Measurements from ENCODE around the gene PTPN7. TPM values are rescaled to one million over a fixed set of nuclear protein-coding genes. Genes with fewer than 3 reads are reported as not detected.

Gene PTPN7
- total RNA-seq, 1 donor from 2014 or later = not detected

DNA sequence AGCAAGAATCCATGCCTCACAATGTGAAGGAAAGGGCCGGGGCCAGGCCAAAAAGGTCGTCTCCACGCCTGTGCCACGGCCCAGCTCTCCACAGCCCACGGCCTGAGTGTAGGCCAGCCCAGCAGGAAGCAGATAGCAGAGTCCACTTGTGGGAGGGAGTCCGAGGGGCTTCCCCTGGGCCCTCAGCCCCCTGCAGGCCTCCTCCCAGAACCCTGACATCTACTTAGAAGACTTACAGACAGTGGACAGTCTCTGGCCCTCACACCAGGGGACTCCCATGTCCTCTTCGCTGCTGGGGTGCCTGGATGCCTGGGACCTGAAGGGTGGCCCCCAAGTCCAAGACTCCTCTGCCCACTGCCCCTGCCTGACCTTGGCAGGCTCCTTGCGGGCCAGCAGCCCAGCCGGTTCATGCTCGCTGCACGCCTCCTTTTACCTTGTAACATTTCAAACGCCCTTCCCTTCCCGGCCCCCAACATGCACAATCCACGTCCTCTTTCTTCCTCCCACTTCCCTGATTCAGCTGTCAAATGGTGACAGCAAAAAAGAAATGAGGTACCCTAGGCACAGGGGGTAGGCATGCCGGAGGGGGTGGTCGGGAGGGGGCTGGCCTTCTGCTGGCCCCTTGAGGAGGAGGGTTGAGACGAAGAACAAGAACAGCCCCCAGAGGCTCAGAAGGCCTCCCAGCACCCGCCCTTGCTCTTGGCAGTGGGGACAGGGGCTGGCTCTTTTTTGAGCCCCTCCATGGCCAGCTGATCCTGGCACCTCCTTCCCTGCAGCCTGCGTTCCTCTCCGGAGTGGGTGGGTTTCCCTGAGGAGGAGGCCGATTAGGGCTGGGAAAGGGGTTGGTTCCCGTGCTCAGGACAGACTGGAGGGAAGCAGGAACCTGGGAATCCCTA, 997 bp upstream of the PTPN7 start:
- no peaks in the 10 kb centered on the region for H3K36me3 Mint-ChIP-seq
- Histone ChIP-seq H3K79me2 (ENCODE audit: low read depth) (no peaks in the 10 kb centered on the region), H3F3A (ENCODE audit: low read depth) (no peaks in the 10 kb centered on the region), H3K9me3 (ENCODE audit: low read depth) (no peaks in the 10 kb centered on the region), H3K27ac (no peak overlapping the region), H3K4me3 (no peak overlapping the region), H3K4me1 (peaks cover 11% of the 10 kb centered on the region), H3K4me2 (no peak overlapping the region), H4K20me1 (ENCODE audit: low read depth) (no peaks in the 10 kb centered on the region), H2AFZ (replicated peaks) (no peak overlapping the region), H3K36me3 (no peaks in the 10 kb centered on the region), H3K27me3 (no peaks in the 10 kb centered on the region), H3K9ac (no peak overlapping the region)
- peaks cover 2% of the 10 kb centered on the region for H3K27me3 Mint-ChIP-seq (ENCODE audit: insufficient read depth, low read depth)
- H3K9me3 Mint-ChIP-seq = no peaks in the 10 kb centered on the region
- peaks cover 23% of the 10 kb centered on the region for H3K4me1 Mint-ChIP-seq
- TF ChIP-seq EZH2 (IDR thresholded peaks at IDR 0.05) (no peak), EZH2phosphoT487 (IDR thresholded peaks at IDR 0.05) (no peak)
- TF ChIP-seq, protein P1, sequence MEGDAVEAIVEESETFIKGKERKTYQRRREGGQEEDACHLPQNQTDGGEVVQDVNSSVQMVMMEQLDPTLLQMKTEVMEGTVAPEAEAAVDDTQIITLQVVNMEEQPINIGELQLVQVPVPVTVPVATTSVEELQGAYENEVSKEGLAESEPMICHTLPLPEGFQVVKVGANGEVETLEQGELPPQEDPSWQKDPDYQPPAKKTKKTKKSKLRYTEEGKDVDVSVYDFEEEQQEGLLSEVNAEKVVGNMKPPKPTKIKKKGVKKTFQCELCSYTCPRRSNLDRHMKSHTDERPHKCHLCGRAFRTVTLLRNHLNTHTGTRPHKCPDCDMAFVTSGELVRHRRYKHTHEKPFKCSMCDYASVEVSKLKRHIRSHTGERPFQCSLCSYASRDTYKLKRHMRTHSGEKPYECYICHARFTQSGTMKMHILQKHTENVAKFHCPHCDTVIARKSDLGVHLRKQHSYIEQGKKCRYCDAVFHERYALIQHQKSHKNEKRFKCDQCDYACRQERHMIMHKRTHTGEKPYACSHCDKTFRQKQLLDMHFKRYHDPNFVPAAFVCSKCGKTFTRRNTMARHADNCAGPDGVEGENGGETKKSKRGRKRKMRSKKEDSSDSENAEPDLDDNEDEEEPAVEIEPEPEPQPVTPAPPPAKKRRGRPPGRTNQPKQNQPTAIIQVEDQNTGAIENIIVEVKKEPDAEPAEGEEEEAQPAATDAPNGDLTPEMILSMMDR (IDR thresholded peaks at IDR 0.05) = no peak
- no peak for DNase-seq (ENCODE audit: low spot score)
- peak overlapping the region; percentile 60 for H3K27ac Mint-ChIP-seq
- no peak overlapping the region for H3K4me3 Mint-ChIP-seq

GRCh38 chr1:202159534-202160371, 649 bp downstream of the PTPN7 start:
- H3K9me3 ChIP-seq (ENCODE audit: low read depth) = no peaks in the 10 kb centered on the region
- H3K27me3 ChIP-seq = no peaks in the 10 kb centered on the region
- no peak overlapping the region for H3K4me3 ChIP-seq
- Mint-ChIP-seq H3K9me3 (no peaks in the 10 kb centered on the region), H3K4me3 (no peak overlapping the region), H3K4me1 (peaks cover 28% of the 10 kb centered on the region), H3K36me3 (no peaks in the 10 kb centered on the region), H3K27me3 (ENCODE audit: insufficient read depth, low read depth) (peaks cover 2% of the 10 kb centered on the region), H3K27ac (peak overlapping the region; percentile 24)
- no peak for DNase-seq (ENCODE audit: low spot score)
- no peak overlapping the region for H2AFZ ChIP-seq (replicated peaks)
- H4K20me1 ChIP-seq (ENCODE audit: low read depth) = no peaks in the 10 kb centered on the region
- no peak overlapping the region for H3K27ac ChIP-seq
- no peaks in the 10 kb centered on the region for H3K36me3 ChIP-seq
- peaks cover 6% of the 10 kb centered on the region for H3K4me1 ChIP-seq
- TF ChIP-seq, protein P1 (IDR thresholded peaks at IDR 0.05) = no peak
- no peak for TF ChIP-seq EZH2 (IDR thresholded peaks at IDR 0.05)
- TF ChIP-seq EZH2phosphoT487 (IDR thresholded peaks at IDR 0.05) = no peak
- H3K4me2 ChIP-seq = no peak overlapping the region
- no peaks in the 10 kb centered on the region for H3F3A ChIP-seq (ENCODE audit: low read depth)
- H3K79me2 ChIP-seq (ENCODE audit: low read depth) = no peaks in the 10 kb centered on the region
- no peak overlapping the region for H3K9ac ChIP-seq

DNA sequence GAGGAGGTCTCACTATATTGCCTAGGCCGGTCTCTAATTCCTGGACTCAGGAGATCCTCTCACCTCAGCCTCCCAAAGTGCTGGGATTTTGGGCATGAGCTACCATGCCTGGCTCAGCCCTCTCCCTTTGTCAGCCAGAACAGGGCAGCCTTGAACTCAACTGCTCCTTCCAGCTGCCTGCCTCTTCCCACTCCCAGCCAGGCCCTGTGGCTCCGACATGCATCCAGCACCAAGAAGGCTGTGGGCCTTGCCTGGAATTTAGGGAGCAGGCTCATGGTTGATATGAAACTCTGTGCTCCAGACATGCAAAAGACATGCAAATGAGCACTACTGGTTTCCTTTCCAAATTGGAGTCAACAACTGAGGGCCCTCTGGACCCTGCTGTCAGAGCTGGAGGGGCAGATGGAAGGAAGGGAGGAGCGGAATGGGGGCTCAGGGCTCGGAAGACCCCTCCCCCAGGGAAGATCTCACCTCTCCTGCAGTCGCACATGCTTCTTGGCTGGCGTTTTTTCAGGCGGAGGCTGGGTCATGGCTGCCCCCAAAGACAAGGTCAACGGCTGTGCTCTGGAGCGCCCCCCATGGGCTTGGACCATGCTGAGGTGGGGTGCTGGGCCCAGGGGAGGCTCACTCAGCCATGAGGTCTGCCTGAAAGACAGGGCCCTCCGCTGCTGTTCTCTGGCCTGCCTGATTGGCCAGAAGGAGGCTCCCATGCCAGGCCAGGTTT, 1.4 kb downstream of the PTPN7 start:
- no peak overlapping the region for H3K27ac ChIP-seq
- H3K27me3 ChIP-seq = no peaks in the 10 kb centered on the region
- H3K79me2 ChIP-seq (ENCODE audit: low read depth) = no peaks in the 10 kb centered on the region
- H3K9ac ChIP-seq = no peak overlapping the region
- peaks cover 2% of the 10 kb centered on the region for H3K27me3 Mint-ChIP-seq (ENCODE audit: insufficient read depth, low read depth)
- peaks cover 29% of the 10 kb centered on the region for H3K4me1 Mint-ChIP-seq
- H3K36me3 ChIP-seq = no peaks in the 10 kb centered on the region
- no peak for DNase-seq (ENCODE audit: low spot score)
- H3K4me1 ChIP-seq = peaks cover 6% of the 10 kb centered on the region
- H3K36me3 Mint-ChIP-seq = no peaks in the 10 kb centered on the region
- TF ChIP-seq, protein P1 (IDR thresholded peaks at IDR 0.05) = no peak
- TF ChIP-seq EZH2 (IDR thresholded peaks at IDR 0.05) (no peak), EZH2phosphoT487 (IDR thresholded peaks at IDR 0.05) (no peak)
- H2AFZ ChIP-seq (replicated peaks) = no peak overlapping the region
- H4K20me1 ChIP-seq (ENCODE audit: low read depth) = no peaks in the 10 kb centered on the region
- H3K4me2 ChIP-seq = no peak overlapping the region
- H3F3A ChIP-seq (ENCODE audit: low read depth) = no peaks in the 10 kb centered on the region
- no peaks in the 10 kb centered on the region for H3K9me3 Mint-ChIP-seq
- no peak overlapping the region for H3K4me3 Mint-ChIP-seq
- H3K9me3 ChIP-seq (ENCODE audit: low read depth) = no peaks in the 10 kb centered on the region
- no peak overlapping the region for H3K4me3 ChIP-seq
- no peak overlapping the region for H3K27ac Mint-ChIP-seq

Measured in neural progenitor cell (in vitro differentiated cells).